ENCODE results near the gene PCLO.
"Not testable (repeated sequence)": the region's sequence is repeated elsewhere in the genome, so short reads cannot be mapped to it uniquely, and the experiment has no call there.

Gene PCLO

GRCh38 chr7:82715344-82715743 is 447.3 kb downstream of the PCLO start:
- DNase-seq = no peak

GRCh38 chr7:82714883-82715282 is 447.8 kb downstream of the PCLO start:
- no peak for DNase-seq

- DNase-seq = no peak
Observed at GRCh38 chr7:82713506-82713905, 449.2 kb downstream of the PCLO start.

GRCh38 chr7:82706344-82706743 is 456.3 kb downstream of the PCLO start:
- DNase-seq = not testable (repeated sequence)

- no peak for DNase-seq
Observed at GRCh38 chr7:82705517-82706260, 457.0 kb downstream of the PCLO start.

GRCh38 chr7:82704121-82704520 is 458.6 kb downstream of the PCLO start:
- DNase-seq = no peak

Measured in NCI-H2227 treated with DMSO at 0.1 percent for 48 hours (cell line).